IMR-90 (cell line): ENCODE data around the gene PRMT5. TPM values are rescaled to one million over a fixed set of nuclear protein-coding genes. Genes with fewer than 3 reads are reported as not detected.

Source experiments
- ATAC-seq: fragments of 200-7000 bp; cut with Tn5 transposase; 2 replicates; pipeline ENCODE4 v1.9.1; 2020; ENCODE audit warnings: low read depth, mild to moderate bottlenecking, moderate library complexity
- BruUV-seq: library from RNA; stranded (reverse); fragments of 400-500 nt; replicated peaks from 2 replicates; lab custom pipeline; 2021; lab: Mats Ljungman, UMichigan
- CTCF ChIA-PET: fragments of 300-600 bp; formaldehyde crosslinking; extraction: SDS; loops from one replicate; lab custom pipeline; 2021; ENCODE audit warnings: antibody characterized with exemption; lab: Yijun Ruan, JAX
- POLR2A ChIA-PET: fragments of 300-600 bp; sonication (Branson Sonifier 250); formaldehyde crosslinking; loops from one replicate; lab custom pipeline; 2022; ENCODE audit warnings: antibody characterized with exemption; ENCODE audit not compliant: unreplicated experiment; lab: Charles Lee
- DNase-seq: peaks from one replicate; pipeline ENCODE4 v3.0.0; 2013
- H2AFZ ChIP-seq: replicated peaks from 2 replicates; pipeline ENCODE3; 2013; ENCODE audit warnings: low read length, mild to moderate bottlenecking; ENCODE audit not compliant: poor library complexity
- H2AK5ac ChIP-seq: 2 replicates; pipeline ENCODE4 v1.6.1; 2013; ENCODE audit warnings: low read depth, low read length, inconsistent platforms
- H2AK9ac ChIP-seq: replicated peaks from 2 replicates; pipeline ENCODE3; 2013; ENCODE audit warnings: mild to moderate bottlenecking, low read depth, low read length, moderate library complexity; ENCODE audit not compliant: poor library complexity
- H2BK120ac ChIP-seq: 2 replicates; pipeline ENCODE4 v1.6.1; 2013; ENCODE audit warnings: low read depth, low read length, inconsistent platforms
- H2BK15ac ChIP-seq: 3 replicates; pipeline ENCODE4 v1.6.1; 2013; ENCODE audit warnings: low read depth, low read length, inconsistent platforms
- H2BK20ac ChIP-seq: 2 replicates; pipeline ENCODE4 v1.6.1; 2013; ENCODE audit warnings: low read depth, mild to moderate bottlenecking, inconsistent platforms, low read length, moderate library complexity
- H2BK5ac ChIP-seq: 2 replicates; pipeline ENCODE4 v1.6.1; 2013; ENCODE audit warnings: mild to moderate bottlenecking, low read depth, low read length, inconsistent platforms; ENCODE audit not compliant: poor library complexity, severe bottlenecking
- H3K14ac ChIP-seq: replicated peaks from 2 replicates; pipeline ENCODE4 v1.6.1; 2013; ENCODE audit warnings: low read depth, low read length, inconsistent platforms
- H3K18ac ChIP-seq: 2 replicates; pipeline ENCODE4 v1.6.1; 2013; ENCODE audit warnings: low read depth, low read length, control low read depth
- H3K23ac ChIP-seq: 2 replicates; pipeline ENCODE4 v1.6.1; 2013; ENCODE audit warnings: low read depth, low read length, inconsistent platforms
- H3K27ac ChIP-seq: 2 replicates; pipeline ENCODE4 v1.5.1; 2013; ENCODE audit warnings: mild to moderate bottlenecking, control low read depth, low read length; ENCODE audit not compliant: insufficient read depth
- H3K27me3 ChIP-seq: 2 replicates; pipeline ENCODE4 v1.6.1; 2013; ENCODE audit warnings: low read length; ENCODE audit not compliant: control insufficient read depth, insufficient read depth
- H3K36me3 ChIP-seq: 2 replicates; pipeline ENCODE4 v1.6.1; 2013; ENCODE audit warnings: low read length, mixed read lengths; ENCODE audit not compliant: control insufficient read depth, insufficient read depth
- H3K4ac ChIP-seq: 2 replicates; pipeline ENCODE4 v1.6.1; 2013; ENCODE audit warnings: low read depth, low read length, inconsistent platforms
- H3K4me1 ChIP-seq: 2 replicates; pipeline ENCODE4 v1.6.1; 2013; ENCODE audit warnings: low read length, mixed read lengths; ENCODE audit not compliant: control insufficient read depth, insufficient read depth
- H3K4me2 ChIP-seq: 2 replicates; pipeline ENCODE4 v1.6.1; 2013; ENCODE audit warnings: low read depth, mild to moderate bottlenecking, control low read depth, low read length, moderate library complexity
- H3K4me3 ChIP-seq: 2 replicates; pipeline ENCODE4 v1.5.1; 2013; ENCODE audit warnings: low read depth, mild to moderate bottlenecking, control low read depth, low read length, moderate library complexity; ENCODE audit not compliant: insufficient read depth
- H3K56ac ChIP-seq: 2 replicates; pipeline ENCODE4 v1.6.1; 2013; ENCODE audit warnings: low read length, inconsistent platforms; ENCODE audit not compliant: insufficient read depth; ENCODE audit errors: extremely low read depth
- H3K79me1 ChIP-seq, 2 experiments: 2 replicates each; pipeline ENCODE4 v1.6.1; 2013; ENCODE audit warnings: low read length in 2 of 2, inconsistent platforms in 1 of 2, low read depth in 1 of 2
- H3K9ac ChIP-seq: 2 replicates; pipeline ENCODE4 v1.6.1; 2013; ENCODE audit warnings: low read depth, low read length, control low read depth
- H3K9me1 ChIP-seq: 2 replicates; pipeline ENCODE4 v1.6.1; 2013; ENCODE audit warnings: low read length, inconsistent platforms; ENCODE audit not compliant: insufficient read depth
- H3K9me3 ChIP-seq: 2 replicates; pipeline ENCODE4 v1.6.1; 2013; ENCODE audit warnings: low read length; ENCODE audit not compliant: control insufficient read depth, insufficient read depth
- H4K20me1 ChIP-seq: 2 replicates; pipeline ENCODE4 v1.6.1; 2013; ENCODE audit warnings: low read length, inconsistent platforms; ENCODE audit not compliant: insufficient read depth
- H4K5ac ChIP-seq: 2 replicates; pipeline ENCODE4 v1.6.1; 2013; ENCODE audit warnings: mild to moderate bottlenecking, low read depth, low read length, control low read depth
- H4K8ac ChIP-seq, 2 experiments: 2 replicates each; pipeline ENCODE4 v1.6.1; 2013; ENCODE audit warnings: low read depth in 2 of 2, low read length in 2 of 2, control low read depth in 1 of 2, inconsistent platforms in 1 of 2
- H4K91ac ChIP-seq: 2 replicates; pipeline ENCODE4 v1.6.1; 2013; ENCODE audit warnings: low read depth, low read length, inconsistent platforms; ENCODE audit not compliant: insufficient read depth
- FOS ChIP-seq: fragments of 150-350 bp; IDR thresholded peaks from 2 replicates; pipeline ENCODE4 v1.6.1; 2016; ENCODE audit warnings: low read depth, low read length
- POLR2A ChIP-seq: IDR thresholded peaks from 2 replicates; pipeline ENCODE4 v1.6.1; 2012; ENCODE audit warnings: mild to moderate bottlenecking, low read depth, low read length
- RCOR1 ChIP-seq: IDR thresholded peaks from 2 replicates; pipeline ENCODE4 v1.6.1; 2012; ENCODE audit warnings: mild to moderate bottlenecking, low read length, improper control_type of control experiment; ENCODE audit not compliant: insufficient replicate concordance
- WGBS, 2 experiments: methylation state at CpG; one replicate each; pipeline versions ENCODE4 v1.1.5 to v1.1.7; 2013; ENCODE audit warnings: missing lambda C conversion rate in 2 of 2; ENCODE audit not compliant: insufficient read length in 1 of 2; ENCODE audit errors: extremely low coverage in 2 of 2; 5-methylcytosine and 5-hydroxymethylcytosine counted together
- dilution Hi-C: fragments of 300-500 bp; cut with HindIII; formaldehyde crosslinking; loops from one replicate; pipeline ENCODE4 v1.14.3; 2018; ENCODE audit warnings: low sequenced_read_pairs; ENCODE audit not compliant: unreplicated experiment
- in situ Hi-C: fragments of 300-500 bp; cut with MboI; formaldehyde crosslinking; loops from 3 replicates; pipeline ENCODE4 v1.14.3; 2019; ENCODE audit warnings: low sequenced_read_pairs, inconsistent platforms, mixed read lengths
- intact Hi-C: fragments of 100-400 bp; cut with micrococcal nuclease; formaldehyde crosslinking; loops from 2 replicates; pipeline ENCODE4 v1.10.0; 2022
- polyA plus RNA-seq, 3 experiments: library from polyadenylated mRNA; depleted of rRNA; stranded (reverse); fragments of >200 nt; gene quantifications; 2 replicates each; pipeline ENCODE4 v1.2.3, GENCODE V29; 2012; ENCODE audit warnings: low replicate concordance in 1 of 3
- total RNA-seq: library from RNA; depleted of rRNA; stranded (reverse); fragments of >200 nt; gene quantifications from 2 replicates; pipeline ENCODE4 v1.2.3, GENCODE V29; 2012
- TF ChIP-seq, protein P1 (sequence below): conservative IDR thresholded peaks from 2 replicates; pipeline ENCODE4 v1.5.1; 2012; ENCODE audit warnings: mild to moderate bottlenecking, low read depth, low read length, improper control_type of control experiment

Gene PRMT5
- total and polyA plus RNA-seq, 2 of the 4 experiments (the other 2 are of a cell fraction) = 99.3 to 136 TPM

DNA sequence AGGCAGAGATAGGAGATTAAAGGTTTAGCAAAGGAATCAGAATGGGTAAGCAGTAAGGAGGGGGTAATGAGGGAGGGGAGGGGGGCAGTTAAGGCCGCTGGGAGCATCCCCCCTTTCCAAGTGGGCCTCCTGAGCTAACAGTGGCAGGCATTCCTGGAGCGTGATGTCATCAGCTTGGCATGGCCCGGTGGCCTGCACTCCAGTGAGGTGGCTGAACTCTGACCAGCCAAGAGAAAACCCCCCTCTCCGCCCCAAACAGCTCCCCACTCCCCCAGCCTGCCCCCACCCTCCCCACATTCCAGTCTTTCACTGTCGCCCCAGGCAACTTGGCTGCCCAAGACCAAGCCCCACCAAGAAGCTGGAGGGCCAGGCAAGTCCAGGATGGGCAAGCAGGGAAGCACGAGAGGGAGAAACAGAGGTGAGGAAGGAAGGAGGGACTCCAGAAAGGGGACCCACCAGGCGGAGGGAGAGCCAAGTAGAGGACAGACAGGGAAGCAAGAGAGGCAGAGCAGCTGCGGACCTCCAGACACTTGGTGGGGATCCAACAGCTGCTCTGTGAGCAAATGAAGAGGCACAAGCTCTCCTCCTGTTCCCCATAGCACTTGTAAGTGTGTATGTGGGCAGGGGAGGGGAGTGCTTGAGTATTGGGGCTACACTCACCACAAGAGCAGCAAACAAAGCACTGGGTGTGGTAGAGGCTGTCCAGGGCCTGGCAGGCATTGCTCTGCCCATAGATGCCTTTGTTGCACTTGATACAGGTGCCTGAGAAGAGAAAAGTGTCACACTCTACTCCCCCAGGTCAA is 48.7 kb upstream of the PRMT5 start:
- CTCF ChIA-PET = interaction anchor here (0.7 to 1.8 kb wide), 7 partner anchors 8 to 143 kb away, joined by 3 to 12 read pairs (median 4); no protein-coding TSS in a partner anchor
- intact Hi-C loops (no loop called here), dilution Hi-C loops (no loop called here), in situ Hi-C loops (no loop called here)
- peak overlapping the region; percentile 96 for H3K4ac ChIP-seq
- WGBS, 2 experiments = 0% methylated on average over 1 of the region's 8 CpGs; no CpG with 5 or more reads in 1 of the 2 experiments
- peak overlapping the region; percentile 97 for H3K27ac ChIP-seq
- peak overlapping the region; percentile 64 for H2AFZ ChIP-seq
- H3K18ac ChIP-seq = peak overlapping the region; percentile 90
- peak overlapping the region; percentile 86 for H2BK5ac ChIP-seq
- ATAC-seq (peak; percentile 38), DNase-seq (peak; percentile 67)
- H3K9me3 ChIP-seq = no peaks in the 10 kb centered on the region
- peak overlapping the region; percentile 79 for H4K5ac ChIP-seq
- peak overlapping the region; percentile 94 for H2AK9ac ChIP-seq
- H2BK20ac ChIP-seq = peak overlapping the region; percentile 71
- peaks cover 42% of the 10 kb centered on the region for H3K36me3 ChIP-seq
- peaks cover 5% of the 10 kb centered on the region; the same call in 1 of the 2 replicates for H3K9me1 ChIP-seq
- peak overlapping the region; percentile 89 for H2BK120ac ChIP-seq
- peak overlapping the region; percentile 84 to 89 for H4K8ac ChIP-seq
- peak overlapping the region; percentile 97 for H2AK5ac ChIP-seq
- H3K9ac ChIP-seq = peak overlapping the region; percentile 71
- TF ChIP-seq FOS (peak; percentile 31; the same call in 1 of the 2 replicates), POLR2A (no peak), RCOR1 (no peak)
- TF ChIP-seq, protein P1, sequence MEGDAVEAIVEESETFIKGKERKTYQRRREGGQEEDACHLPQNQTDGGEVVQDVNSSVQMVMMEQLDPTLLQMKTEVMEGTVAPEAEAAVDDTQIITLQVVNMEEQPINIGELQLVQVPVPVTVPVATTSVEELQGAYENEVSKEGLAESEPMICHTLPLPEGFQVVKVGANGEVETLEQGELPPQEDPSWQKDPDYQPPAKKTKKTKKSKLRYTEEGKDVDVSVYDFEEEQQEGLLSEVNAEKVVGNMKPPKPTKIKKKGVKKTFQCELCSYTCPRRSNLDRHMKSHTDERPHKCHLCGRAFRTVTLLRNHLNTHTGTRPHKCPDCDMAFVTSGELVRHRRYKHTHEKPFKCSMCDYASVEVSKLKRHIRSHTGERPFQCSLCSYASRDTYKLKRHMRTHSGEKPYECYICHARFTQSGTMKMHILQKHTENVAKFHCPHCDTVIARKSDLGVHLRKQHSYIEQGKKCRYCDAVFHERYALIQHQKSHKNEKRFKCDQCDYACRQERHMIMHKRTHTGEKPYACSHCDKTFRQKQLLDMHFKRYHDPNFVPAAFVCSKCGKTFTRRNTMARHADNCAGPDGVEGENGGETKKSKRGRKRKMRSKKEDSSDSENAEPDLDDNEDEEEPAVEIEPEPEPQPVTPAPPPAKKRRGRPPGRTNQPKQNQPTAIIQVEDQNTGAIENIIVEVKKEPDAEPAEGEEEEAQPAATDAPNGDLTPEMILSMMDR = no peak
- H3K56ac ChIP-seq = peak overlapping the region; percentile 88
- H4K91ac ChIP-seq = peak overlapping the region; percentile 96
- H3K79me1 ChIP-seq = peaks cover 35 to 72% of the 10 kb centered on the region in 2 experiments
- no peaks in the 10 kb centered on the region for H3K27me3 ChIP-seq
- peak overlapping the region; percentile 91 for H3K14ac ChIP-seq
- BruUV-seq = no TSS peak
- H2BK15ac ChIP-seq = peak overlapping the region; percentile 85; the same call in 2 of the 3 replicates
- H3K4me3 ChIP-seq = peak overlapping the region; percentile 7; the same call in 1 of the 2 replicates
- H3K4me1 ChIP-seq = peaks cover 41% of the 10 kb centered on the region
- H3K23ac ChIP-seq = peak overlapping the region; percentile 96
- peak overlapping the region; percentile 92 for H3K4me2 ChIP-seq
- peaks cover 38% of the 10 kb centered on the region for H4K20me1 ChIP-seq
- POLR2A ChIA-PET = interaction anchor here (0.5 to 1.4 kb wide), 7 partner anchors 9 to 342 kb away, joined by 3 to 12 read pairs (median 3); no protein-coding TSS in a partner anchor
